GM10248 (cell line): ENCODE data around the gene PML.

Experiments
- CTCF ChIA-PET: fragments of 300-600 bp; sonication (Branson Sonifier 250); formaldehyde crosslinking; extraction: SDS; loops from one replicate; lab custom pipeline; 2021; ENCODE audit warnings: antibody characterized with exemption; lab: Yijun Ruan, JAX
- POLR2A ChIA-PET: fragments of 350-650 bp; sonication (Branson Sonifier 250); formaldehyde crosslinking; extraction: SDS; loops from one replicate; lab custom pipeline; 2020; ENCODE audit warnings: antibody characterized with exemption; lab: Yijun Ruan, JAX
- DNase-seq: peaks from one replicate; pipeline ENCODE4 v3.0.0; 2012; ENCODE audit errors: extremely low spot score
- TF ChIP-seq, protein P1 (sequence below): IDR thresholded peaks from 2 replicates; pipeline ENCODE4 v1.5.1; 2012; ENCODE audit warnings: mild to moderate bottlenecking, low read depth; ENCODE audit errors: extremely low read depth, missing control alignments, control extremely low read depth

Gene PML

DNA sequence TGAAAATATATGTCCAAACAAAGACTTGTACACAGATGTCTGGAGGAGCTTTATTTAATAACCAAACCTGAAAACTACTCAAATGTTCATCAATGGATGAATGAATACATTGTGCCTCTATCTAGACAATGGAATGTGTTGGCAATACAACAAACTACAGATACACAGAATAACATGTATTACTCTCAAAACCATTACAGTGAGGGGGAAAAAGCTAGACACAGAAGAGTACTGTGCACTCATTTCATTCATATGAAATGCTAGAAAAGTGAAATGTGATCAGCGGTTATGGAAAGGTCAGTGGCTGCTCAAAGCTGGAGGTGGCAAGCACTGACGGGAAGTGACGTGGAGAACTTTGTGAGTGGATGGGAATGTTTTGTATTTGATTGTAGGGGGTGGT is 15.6 kb upstream of the PML start:
- TF ChIP-seq, protein P1, sequence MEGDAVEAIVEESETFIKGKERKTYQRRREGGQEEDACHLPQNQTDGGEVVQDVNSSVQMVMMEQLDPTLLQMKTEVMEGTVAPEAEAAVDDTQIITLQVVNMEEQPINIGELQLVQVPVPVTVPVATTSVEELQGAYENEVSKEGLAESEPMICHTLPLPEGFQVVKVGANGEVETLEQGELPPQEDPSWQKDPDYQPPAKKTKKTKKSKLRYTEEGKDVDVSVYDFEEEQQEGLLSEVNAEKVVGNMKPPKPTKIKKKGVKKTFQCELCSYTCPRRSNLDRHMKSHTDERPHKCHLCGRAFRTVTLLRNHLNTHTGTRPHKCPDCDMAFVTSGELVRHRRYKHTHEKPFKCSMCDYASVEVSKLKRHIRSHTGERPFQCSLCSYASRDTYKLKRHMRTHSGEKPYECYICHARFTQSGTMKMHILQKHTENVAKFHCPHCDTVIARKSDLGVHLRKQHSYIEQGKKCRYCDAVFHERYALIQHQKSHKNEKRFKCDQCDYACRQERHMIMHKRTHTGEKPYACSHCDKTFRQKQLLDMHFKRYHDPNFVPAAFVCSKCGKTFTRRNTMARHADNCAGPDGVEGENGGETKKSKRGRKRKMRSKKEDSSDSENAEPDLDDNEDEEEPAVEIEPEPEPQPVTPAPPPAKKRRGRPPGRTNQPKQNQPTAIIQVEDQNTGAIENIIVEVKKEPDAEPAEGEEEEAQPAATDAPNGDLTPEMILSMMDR: no peak
- ChIA-PET CTCF (interaction anchor here (0.7 to 12.6 kb wide), 3 partner anchors 9 to 13 kb away, joined by 3 to 162 read pairs (median 4); partner anchors contain the start of genes PML and STOML1), POLR2A (interaction anchor here (0.7 kb wide), 1 partner anchor 21 kb away, joined by 10 read pairs; no protein-coding TSS in a partner anchor)
- DNase-seq: no peak

DNA sequence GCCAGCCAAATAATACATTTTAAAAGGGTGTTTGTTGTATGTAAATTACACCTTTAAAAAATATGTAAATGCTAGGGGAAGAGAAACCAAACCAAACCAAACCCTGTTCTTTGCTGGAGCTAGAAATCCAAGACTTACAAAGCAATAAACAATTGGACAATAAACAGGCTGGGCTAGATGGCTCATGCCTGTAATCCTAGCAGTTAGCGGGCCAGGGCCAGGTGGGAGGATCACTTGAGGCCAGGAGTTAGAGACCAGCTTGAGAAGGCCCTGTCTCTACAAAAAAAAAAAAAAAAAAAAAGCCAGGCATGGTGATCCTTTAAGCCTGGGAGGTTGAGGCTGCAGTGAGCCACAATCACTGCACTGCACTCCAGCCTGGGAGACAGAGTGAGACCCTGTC is 14.9 kb upstream of the PML start:
- TF ChIP-seq, protein P1: no peak
- DNase-seq: no peak
- POLR2A ChIA-PET: interaction anchor here (0.7 kb wide), 1 partner anchor 21 kb away, joined by 10 read pairs; no protein-coding TSS in a partner anchor
- CTCF ChIA-PET: interaction anchor here (1.4 to 12.6 kb wide), 2 partner anchors 9 to 12 kb away, joined by 4 to 162 read pairs; partner anchors contain the start of genes PML and STOML1

DNA sequence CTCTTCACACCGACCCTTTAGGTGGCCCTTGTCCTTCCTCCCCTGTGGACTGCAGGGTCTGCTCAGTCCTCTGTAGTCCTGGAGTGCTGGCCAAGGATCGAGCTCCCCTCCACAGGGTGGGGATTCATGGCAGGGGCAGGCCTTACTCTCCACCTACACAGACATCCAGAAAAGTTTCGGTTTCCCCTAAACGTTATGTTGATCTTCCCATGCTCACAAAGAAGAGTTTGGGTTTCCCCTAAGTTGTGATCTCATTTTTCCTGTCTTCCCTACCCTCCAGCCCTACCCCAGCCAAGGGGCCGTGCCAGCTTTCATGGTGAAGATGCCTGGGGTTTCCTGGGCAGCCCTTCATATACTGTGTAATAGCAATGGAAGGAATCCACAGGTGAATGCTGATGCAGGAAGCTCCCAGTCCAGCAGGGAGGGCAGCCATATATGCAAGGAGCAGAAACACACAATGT is 12.7 kb upstream of the PML start:
- ChIA-PET CTCF (interaction anchor here (1.6 to 3.5 kb wide), 3 partner anchors 9 to 18 kb away, joined by 5 to 17 read pairs (median 6); partner anchors contain the start of gene PML), POLR2A (no interaction called here)
- DNase-seq: no peak
- TF ChIP-seq, protein P1: no peak

DNA sequence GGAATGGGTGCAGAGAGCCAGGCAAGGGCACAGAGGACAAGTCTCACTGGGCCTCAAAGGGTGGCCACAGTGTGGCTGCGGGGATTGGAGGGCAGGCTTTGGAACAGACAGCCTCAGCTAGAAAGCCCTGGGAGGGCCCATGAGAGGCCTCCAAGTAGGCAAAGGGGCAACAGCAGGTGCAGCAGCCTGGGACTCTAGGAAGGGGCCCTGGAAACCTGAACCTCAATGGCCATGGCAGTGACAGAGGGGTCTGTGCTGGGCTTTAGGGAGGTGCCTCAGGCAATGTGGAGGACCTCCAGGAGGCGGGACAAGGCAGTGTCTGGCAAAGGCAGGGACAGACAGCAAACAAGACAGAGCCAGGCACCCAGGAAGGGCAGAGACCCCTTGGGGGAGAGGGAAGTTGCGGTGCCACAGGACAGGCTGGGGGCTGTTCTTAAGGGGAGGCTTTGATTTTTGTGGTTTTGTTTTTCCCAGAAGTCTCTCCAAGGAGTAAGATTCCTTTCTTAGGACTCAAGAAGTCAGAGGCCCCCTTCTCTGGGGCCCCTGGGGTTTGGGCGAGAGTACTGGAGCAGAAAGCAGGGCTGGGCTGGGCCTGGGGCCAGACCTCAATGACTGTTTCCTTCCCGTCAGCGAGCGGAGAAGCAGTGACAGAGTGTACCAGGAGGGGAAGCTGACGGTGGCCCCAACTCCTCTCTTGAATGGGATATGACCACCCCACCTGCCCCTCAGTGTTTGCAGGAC is 12.1 kb upstream of the PML start:
- ChIA-PET POLR2A (no interaction called here), CTCF (interaction anchor here (1.2 to 3.5 kb wide), 6 partner anchors 9 to 33 kb away, joined by 3 to 17 read pairs (median 4); partner anchors contain the start of gene PML)
- TF ChIP-seq, protein P1: no peak
- no peak for DNase-seq

DNA sequence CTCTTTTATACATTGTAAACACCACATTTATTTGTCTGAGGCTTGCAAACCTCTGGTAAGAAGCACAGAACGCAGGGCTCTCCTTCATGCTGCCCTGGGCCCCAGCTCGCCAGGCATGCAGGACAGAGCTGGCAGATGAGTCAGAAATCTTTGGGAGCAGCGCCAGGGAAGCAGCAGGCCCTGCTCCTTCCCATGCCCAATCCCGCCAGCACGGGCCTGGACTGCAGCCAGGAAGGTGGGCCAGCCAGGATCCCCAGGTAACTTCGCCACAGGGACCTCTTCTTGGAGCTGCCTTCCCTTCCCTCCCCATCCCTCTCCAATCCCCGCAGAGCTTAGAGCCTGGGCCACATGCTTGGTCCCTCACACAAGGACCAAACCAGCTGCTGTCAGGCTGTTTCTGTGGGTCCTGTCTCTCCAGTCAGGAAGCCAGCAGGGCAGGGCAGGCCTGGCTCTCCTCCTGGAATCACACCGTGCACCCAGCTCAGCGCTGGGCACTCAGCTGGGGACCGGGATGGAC is 11.2 kb upstream of the PML start:
- POLR2A ChIA-PET: no interaction called here
- DNase-seq: no peak
- TF ChIP-seq, protein P1: no peak
- CTCF ChIA-PET: interaction anchor here (0.8 to 3.5 kb wide), 5 partner anchors 9 to 34 kb away, joined by 3 to 17 read pairs (median 3); no protein-coding TSS in a partner anchor

DNA sequence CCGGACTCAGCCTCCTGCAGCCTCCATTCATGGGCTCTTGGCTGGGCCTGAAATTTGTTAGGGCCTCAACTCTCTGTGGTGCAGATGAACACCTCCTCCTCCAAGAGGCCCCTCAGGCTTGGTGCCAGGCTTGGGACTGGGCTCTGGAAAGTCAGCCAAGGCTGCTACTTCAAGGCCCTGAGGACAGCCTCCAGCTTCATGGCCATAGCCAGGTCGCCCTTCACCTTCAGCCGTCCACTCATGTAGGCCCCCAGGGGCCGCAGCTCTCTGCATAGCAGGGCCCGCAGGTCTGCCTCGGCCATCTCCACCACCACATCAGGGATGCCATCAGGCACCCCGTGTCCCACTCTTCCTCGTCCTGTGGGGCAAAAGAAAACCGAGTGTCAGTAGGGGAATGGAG is 10.7 kb upstream of the PML start:
- no peak for DNase-seq
- ChIA-PET CTCF (interaction anchor here (0.8 to 3.5 kb wide), 4 partner anchors 9 to 34 kb away, joined by 3 to 17 read pairs (median 4); no protein-coding TSS in a partner anchor), POLR2A (no interaction called here)
- TF ChIP-seq, protein P1: no peak
